Stimulated activated effector memory CD8-positive, alpha-beta T cell treated with anti-CD3 and anti-CD28 coated beads, Interleukin-12 subunit alpha, Interleukin-12 subunit beta, amount 100 ng/mL, for 72 hours (primary cell): ENCODE results near the gene KATNA1.
"Not testable (repeated sequence)": the region's sequence is repeated elsewhere in the genome, so short reads cannot be mapped to it uniquely, and the experiment has no call there.

Experiments
- ATAC-seq: fragments of 150-1000 bp; cut with Tn5 transposase; 2 replicates; pipeline ENCODE4 v1.10.0; 2021
- DNase-seq, 2 donors: peaks; one replicate each; pipeline ENCODE4 v3.0.0; 2021 to 2022; ENCODE audit warnings: low spot score in 2 of 2
- H3K27ac Mint-ChIP-seq: one replicate; pipeline ENCODE4 v1.8.0; 2022; ENCODE audit warnings: mild to moderate bottlenecking, mixed read lengths
- H3K36me3 Mint-ChIP-seq: one replicate; pipeline ENCODE4 v1.8.0; 2022; ENCODE audit warnings: mild to moderate bottlenecking, mixed read lengths
- H3K4me1 Mint-ChIP-seq: one replicate; pipeline ENCODE4 v1.8.0; 2022; ENCODE audit warnings: mixed read lengths
- H3K4me3 Mint-ChIP-seq: one replicate; pipeline ENCODE4 v1.8.0; 2022; ENCODE audit warnings: mild to moderate bottlenecking, mixed read lengths
- H3K9me3 Mint-ChIP-seq: one replicate; pipeline ENCODE4 v1.8.0; 2022; ENCODE audit warnings: mixed read lengths

KATNA1 gene

DNA sequence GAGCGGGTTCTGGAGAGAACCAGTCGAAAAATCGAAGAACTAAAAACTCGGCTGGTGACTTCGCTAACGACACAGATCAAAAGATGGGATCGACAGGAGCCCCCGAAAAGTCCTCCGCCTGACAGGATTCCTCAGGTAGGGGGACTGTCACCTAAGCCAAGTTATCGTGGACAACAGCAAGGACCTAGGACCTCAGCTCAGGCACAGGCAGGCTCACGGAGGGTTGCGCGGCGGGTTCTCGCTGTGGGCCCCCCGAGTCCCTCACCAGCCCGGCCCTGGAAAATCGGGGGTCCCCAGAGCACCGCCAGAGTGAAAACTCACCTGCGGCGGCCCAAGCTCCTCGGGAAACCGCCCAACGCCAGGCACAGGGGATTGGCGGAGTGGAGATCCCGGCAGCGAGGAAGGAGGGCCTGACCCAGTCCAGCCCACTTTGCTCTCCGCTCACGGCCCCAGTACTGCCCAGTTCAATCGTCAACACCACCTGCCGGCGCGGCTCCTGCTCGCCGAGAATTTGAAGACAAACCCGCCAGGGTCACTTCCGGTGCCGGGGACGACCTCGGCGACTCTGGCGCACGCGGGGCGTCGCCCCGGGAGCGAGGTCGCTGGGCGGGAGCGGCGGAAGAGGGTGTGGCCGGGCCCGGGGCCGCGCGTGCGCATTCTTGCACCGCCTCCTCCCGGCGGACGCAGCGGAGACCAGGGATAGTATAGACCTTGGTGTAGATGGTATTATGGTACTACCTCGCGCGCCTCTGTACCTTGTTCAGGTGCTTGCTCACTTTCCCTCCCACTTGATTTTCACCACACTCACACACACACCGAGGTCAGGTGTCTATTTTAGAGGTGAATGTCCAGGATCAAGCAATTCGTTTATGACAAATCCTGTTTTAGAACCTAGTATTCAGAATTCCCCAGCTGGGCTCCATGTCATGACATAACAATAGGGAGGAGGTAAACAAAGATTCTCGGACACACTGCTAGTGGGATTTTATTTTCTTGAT is at the start of gene KATNA1:
Gene KATNA1, minus strand, starts transcription at position 567 of the 998 bp plus-strand sequence. CDS start 10,167 bp downstream, outside the sequence.
- Mint-ChIP-seq H3K27ac (peak within 1 kb of the TSS; percentile 88), H3K36me3 (peaks cover 5% of the 10 kb centered on the region), H3K4me3 (peak within 1 kb of the TSS; percentile 87), H3K9me3 (no peaks in the 10 kb centered on the region), H3K4me1 (peaks cover 15% of the 10 kb centered on the region)
- DNase-seq (peak; percentile 85 to 95), ATAC-seq (peak; percentile 96)

DNA sequence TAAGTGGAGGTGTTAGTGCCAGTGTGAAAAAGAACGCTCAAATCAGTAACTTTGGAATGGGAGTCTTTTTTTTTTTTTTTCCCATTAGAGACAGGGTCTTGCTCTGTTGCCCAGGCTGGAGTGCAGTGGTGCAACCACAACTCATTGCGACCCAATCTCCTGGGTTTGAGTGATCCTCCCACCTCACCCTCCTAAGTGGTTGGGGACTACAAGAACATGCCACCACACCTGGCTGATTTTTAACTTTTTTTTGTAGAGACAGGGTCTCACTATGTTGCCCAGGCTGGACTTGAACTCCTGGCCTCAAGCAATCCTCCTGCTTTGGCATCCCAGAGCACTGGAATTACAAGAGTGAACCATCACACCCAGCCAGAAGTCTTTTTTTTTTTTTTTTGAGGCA is 49.7 kb upstream of the KATNA1 start:
- Mint-ChIP-seq H3K27ac (no peak overlapping the region), H3K36me3 (peaks cover 84% of the 10 kb centered on the region), H3K4me3 (no peak overlapping the region), H3K4me1 (peaks cover 7% of the 10 kb centered on the region), H3K9me3 (no peaks in the 10 kb centered on the region)
- DNase-seq (no peak), ATAC-seq (no peak)

DNA sequence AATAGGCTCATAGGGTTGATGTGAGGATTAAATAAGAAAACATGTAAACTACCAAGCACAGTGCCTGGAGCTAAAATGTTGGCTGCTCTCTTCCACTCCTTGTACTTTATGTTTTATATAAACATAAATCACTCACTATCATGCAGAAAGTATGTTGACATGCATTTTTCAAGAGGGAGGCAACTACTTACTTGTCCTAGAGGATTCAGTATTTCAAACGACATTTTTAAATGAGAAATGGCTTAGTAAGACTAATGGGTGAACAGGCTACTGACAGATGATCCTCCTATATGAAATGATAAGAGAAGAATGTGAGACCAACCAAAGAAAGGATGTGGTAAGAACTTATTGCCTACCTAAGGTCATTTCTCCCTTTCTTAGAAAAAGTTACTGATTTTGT is 48.4 kb upstream of the KATNA1 start:
- H3K27ac Mint-ChIP-seq = no peak overlapping the region
- no peak for ATAC-seq
- H3K36me3 Mint-ChIP-seq = peaks cover 95% of the 10 kb centered on the region
- H3K4me1 Mint-ChIP-seq = peaks cover 10% of the 10 kb centered on the region
- H3K9me3 Mint-ChIP-seq = no peaks in the 10 kb centered on the region
- no peak overlapping the region for H3K4me3 Mint-ChIP-seq
- DNase-seq = no peak

DNA sequence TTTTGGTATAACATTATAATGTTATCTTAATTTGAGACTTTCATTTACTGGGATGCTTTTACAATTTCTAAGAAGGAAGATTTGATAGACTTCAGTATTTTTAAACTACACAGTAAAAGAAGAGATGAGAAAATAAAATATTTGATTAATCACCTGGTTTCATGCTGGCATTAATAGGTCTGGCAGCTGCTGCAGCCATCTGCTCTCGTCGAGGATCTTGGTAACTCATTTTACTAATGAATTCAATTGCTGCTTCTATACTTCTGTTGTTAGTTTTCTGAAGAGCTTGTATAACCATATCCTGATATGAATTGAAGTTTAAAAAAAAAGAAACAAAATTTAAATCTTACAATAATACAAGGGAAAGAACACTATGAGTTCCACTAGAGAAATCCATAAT is 46.4 kb upstream of the KATNA1 start:
- Mint-ChIP-seq H3K27ac (no peak overlapping the region), H3K4me3 (no peak overlapping the region), H3K9me3 (no peaks in the 10 kb centered on the region), H3K36me3 (peaks cover 94% of the 10 kb centered on the region), H3K4me1 (peaks cover 15% of the 10 kb centered on the region)
- ATAC-seq = no peak
- DNase-seq = no peak

DNA sequence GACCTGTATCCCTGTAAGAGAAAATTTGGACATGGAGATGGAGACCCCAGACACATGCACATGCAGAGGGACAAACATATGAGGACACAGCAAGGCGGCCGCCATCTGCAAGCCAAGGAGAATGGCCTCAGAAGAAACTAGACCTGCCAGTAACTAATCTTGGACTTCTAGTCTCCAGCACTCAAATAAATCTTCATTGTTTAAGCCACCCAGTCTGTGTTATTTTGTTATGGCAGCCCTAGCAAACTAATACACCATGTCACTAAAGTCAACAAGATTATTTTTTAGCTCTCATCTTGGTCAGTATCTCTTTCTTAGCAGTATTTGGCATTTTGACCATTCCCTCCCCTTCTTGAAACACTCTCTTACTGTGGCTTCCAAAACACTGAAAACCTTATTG is 42.7 kb upstream of the KATNA1 start:
- peaks cover 30% of the 10 kb centered on the region for H3K4me1 Mint-ChIP-seq
- H3K36me3 Mint-ChIP-seq = peaks cover 87% of the 10 kb centered on the region
- H3K27ac Mint-ChIP-seq = no peak overlapping the region
- ATAC-seq (no peak), DNase-seq (no peak)
- no peak overlapping the region for H3K4me3 Mint-ChIP-seq
- no peaks in the 10 kb centered on the region for H3K9me3 Mint-ChIP-seq

DNA sequence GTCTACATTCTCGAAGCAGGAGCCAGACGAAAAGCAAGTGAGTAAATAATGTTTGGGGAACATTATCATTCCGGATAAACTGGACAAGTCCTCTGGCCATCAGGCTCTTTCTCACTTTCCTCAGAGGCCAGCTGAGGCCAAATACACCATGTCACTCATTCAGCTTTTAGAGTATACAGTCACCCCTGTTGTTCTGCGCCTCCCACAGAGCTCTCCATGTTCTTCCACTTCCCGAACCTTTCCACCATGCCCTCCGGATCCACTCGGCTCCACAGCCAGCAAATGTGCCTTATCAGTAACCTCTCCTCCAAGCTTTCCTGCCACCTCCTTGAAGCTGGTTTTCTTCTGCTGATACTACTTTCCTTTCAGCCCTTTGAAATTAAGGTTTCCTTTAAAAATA is 37.7 kb upstream of the KATNA1 start:
- ATAC-seq (no peak), DNase-seq (no peak)
- Mint-ChIP-seq H3K36me3 (peaks cover 85% of the 10 kb centered on the region), H3K27ac (peak overlapping the region; percentile 29), H3K9me3 (no peaks in the 10 kb centered on the region), H3K4me3 (no peak overlapping the region), H3K4me1 (peaks cover 31% of the 10 kb centered on the region)

DNA sequence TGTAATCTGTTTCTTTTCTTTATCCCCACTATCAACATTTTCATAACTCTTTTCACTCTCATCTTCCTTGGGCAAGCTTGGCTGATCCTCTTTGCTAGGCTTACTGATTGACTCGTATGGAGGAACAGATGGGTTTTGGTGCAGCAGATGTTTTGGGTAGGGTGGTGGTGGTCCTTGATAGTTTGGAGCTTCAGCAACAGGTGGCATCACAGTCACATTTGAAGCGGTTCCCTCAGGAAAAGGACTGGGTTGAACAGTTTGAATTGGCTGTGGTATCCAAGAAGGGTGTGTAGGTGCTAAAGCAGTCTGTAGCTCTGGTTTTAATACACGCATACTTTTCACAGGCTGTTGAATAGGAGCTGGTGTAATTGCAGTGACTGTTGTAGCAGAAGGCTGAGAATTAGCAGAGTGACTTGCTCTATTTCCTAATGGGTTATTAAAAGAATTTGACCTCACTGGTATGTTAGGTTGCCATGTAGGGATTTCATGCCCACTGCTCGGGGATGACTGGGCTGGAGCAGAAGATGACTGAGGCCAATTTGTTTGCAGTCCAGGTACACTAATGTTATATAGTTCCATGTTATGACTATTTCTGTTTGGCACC is 34.8 kb upstream of the KATNA1 start:
- H3K4me1 Mint-ChIP-seq = peaks cover 33% of the 10 kb centered on the region
- H3K4me3 Mint-ChIP-seq = no peak overlapping the region
- ATAC-seq (no peak), DNase-seq (no peak)
- no peaks in the 10 kb centered on the region for H3K9me3 Mint-ChIP-seq
- H3K27ac Mint-ChIP-seq = no peak overlapping the region
- H3K36me3 Mint-ChIP-seq = peaks cover 89% of the 10 kb centered on the region

DNA sequence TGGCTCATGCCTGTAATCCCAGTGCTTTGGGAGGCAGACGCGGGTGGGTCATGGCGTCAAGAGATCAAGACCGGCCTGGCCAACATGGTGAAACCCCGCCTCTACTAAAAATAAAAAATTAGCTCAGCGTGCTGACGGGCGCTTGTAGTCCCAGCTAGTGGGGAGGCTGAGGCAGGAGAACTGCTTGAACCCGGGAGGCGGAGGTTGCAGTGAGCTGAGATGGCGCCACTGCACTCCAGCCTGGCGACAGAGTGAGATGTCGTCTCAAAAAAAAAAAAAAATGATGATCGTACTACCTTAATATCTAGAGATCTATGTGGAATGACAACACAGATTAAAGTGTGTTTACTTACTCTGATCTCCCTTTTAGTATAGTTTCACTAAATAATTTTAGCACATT is 33.3 kb upstream of the KATNA1 start:
- not testable (repeated sequence) for H3K27ac Mint-ChIP-seq, H3K4me3 Mint-ChIP-seq, ATAC-seq, DNase-seq, H3K9me3 Mint-ChIP-seq
- H3K36me3 Mint-ChIP-seq = peaks cover 97% of the 10 kb centered on the region
- H3K4me1 Mint-ChIP-seq = peaks cover 22% of the 10 kb centered on the region

DNA sequence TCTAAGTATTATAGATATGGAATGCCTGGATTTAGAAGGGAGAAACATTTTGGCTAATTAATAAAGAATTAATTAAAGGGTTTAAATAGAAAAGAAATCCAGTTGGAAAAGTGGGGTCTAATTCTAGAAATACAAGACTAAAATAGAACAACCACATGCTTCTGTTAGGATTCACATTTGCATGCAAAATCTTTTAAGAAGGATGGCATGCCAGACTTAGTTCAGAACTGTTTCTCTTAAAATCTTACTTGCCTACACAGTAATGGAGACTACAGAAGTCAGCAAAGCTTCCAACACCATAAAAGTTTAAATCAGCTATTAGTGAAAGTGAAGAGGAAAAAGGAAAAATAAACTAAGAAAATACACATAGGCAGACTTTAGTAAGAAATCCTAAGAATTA is 32.7 kb upstream of the KATNA1 start:
- ATAC-seq (no peak), DNase-seq (no peak)
- H3K27ac Mint-ChIP-seq = no peak overlapping the region
- H3K36me3 Mint-ChIP-seq = peaks cover 97% of the 10 kb centered on the region
- no peaks in the 10 kb centered on the region for H3K9me3 Mint-ChIP-seq
- peaks cover 15% of the 10 kb centered on the region for H3K4me1 Mint-ChIP-seq
- no peak overlapping the region for H3K4me3 Mint-ChIP-seq

DNA sequence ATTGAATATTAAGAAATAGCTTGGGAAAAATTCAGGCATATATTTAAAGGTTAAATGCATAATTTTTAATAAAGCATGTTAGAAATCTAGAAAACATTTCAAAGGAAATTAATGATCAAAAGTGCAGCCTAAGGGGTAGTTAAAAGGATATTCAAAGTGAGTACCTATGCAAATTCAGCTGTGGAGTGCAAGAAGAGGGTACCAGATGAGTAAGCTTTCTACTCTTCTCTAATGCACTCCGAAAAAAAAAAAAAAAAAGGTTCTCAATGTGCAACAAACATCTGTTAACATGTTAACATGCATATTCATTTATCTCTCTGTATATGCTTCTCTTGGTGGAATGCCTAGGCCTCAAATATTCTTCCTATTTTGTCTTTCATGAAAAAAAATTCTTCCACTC is 32.0 kb upstream of the KATNA1 start:
- no peak overlapping the region for H3K27ac Mint-ChIP-seq
- H3K4me3 Mint-ChIP-seq = no peak overlapping the region
- DNase-seq (no peak), ATAC-seq (no peak)
- peaks cover 97% of the 10 kb centered on the region for H3K36me3 Mint-ChIP-seq
- H3K9me3 Mint-ChIP-seq = no peaks in the 10 kb centered on the region
- peaks cover 13% of the 10 kb centered on the region for H3K4me1 Mint-ChIP-seq

DNA sequence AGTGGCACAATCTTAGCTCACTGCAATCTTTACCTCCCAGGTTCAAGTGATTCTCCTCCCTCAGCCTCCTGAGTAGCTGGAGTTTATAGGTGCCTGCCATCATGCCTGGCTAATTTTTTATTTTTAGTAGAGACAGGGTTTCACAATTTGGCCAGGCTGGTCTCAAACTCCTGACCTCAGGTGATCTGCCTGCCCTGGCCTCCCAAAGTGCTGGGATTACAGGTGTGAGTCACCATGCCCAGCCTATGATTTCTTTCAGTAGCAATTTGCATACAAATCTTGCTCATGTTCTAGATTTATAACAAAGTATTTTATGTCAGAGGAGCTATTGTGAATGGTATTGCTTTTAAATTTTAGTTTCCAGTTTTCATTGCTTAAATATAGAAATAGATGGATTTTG is 23.8 kb upstream of the KATNA1 start:
- ATAC-seq, DNase-seq, H3K27ac Mint-ChIP-seq, H3K4me3 Mint-ChIP-seq, H3K4me1 Mint-ChIP-seq, H3K9me3 Mint-ChIP-seq: not testable (repeated sequence)
- H3K36me3 Mint-ChIP-seq = peaks cover 100% of the 10 kb centered on the region

DNA sequence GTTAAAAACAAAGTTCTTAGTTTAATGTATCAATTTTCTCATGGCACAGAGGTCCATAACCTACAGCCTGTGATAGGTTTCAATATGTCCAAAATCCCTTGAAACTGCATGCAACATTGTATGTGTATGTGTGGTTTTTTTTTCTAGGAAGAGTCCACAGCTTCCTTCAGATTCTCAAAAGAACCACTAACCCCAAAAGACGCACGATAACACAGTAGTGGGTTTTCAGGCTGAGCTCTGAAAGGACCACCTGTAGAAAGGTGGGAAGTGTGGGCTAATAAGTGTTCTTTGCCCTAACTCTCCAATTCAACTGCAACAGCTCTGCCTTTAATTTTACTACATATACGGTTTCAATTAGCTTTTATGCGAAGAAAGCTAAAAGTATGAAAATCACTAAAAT is 11.5 kb upstream of the KATNA1 start:
- H3K4me3 Mint-ChIP-seq = no peak overlapping the region
- H3K9me3 Mint-ChIP-seq = no peaks in the 10 kb centered on the region
- no peak for DNase-seq
- ATAC-seq = peak; percentile 32
- H3K27ac Mint-ChIP-seq = no peak overlapping the region
- H3K36me3 Mint-ChIP-seq = peaks cover 58% of the 10 kb centered on the region
- no peaks in the 10 kb centered on the region for H3K4me1 Mint-ChIP-seq

DNA sequence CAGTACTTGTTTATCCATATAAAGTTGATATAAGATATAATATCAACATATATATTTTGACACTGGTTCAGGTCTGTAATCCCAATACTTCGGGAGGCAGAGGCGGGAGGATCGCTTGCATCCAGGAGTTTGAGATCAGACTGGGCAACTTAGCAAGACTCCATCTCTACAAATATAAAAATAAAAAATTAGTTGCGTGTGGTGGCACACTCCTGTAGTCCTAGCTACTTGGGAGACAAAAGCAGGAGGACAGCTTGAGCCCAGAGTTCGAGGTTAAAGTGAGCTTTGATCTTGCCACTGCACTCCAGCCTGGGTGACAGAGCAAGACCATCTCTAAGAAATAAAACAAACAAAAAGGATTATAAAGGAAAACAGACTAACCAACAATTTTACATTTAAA is 8.9 kb upstream of the KATNA1 start:
- Mint-ChIP-seq H3K9me3 (no peaks in the 10 kb centered on the region), H3K4me3 (no peak overlapping the region), H3K27ac (no peak overlapping the region), H3K4me1 (no peaks in the 10 kb centered on the region), H3K36me3 (peaks cover 32% of the 10 kb centered on the region)
- DNase-seq (no peak), ATAC-seq (no peak)

DNA sequence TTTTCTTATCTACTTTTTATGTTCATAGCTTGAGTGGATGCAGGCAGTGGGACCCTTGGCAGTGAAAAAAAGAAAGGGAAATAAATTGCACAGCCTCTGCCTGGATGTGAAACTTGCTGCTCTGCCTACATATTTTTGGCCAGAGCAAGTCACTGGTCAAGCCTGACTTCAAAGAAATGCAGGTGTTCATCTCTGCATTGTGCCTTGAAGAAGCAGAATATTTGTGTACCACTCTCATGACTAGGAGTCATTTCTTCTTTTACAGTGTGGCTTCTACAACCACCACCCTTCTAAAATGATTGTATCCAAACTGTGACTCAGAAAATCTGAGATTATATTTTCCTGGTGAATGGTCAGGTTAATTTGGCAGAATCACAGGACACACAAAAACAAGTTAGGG is 2.5 kb upstream of the KATNA1 start:
- Mint-ChIP-seq H3K9me3 (no peaks in the 10 kb centered on the region), H3K27ac (no peak overlapping the region), H3K4me1 (peaks cover 12% of the 10 kb centered on the region), H3K4me3 (no peak overlapping the region), H3K36me3 (peaks cover 5% of the 10 kb centered on the region)
- ATAC-seq (no peak), DNase-seq (no peak)

DNA sequence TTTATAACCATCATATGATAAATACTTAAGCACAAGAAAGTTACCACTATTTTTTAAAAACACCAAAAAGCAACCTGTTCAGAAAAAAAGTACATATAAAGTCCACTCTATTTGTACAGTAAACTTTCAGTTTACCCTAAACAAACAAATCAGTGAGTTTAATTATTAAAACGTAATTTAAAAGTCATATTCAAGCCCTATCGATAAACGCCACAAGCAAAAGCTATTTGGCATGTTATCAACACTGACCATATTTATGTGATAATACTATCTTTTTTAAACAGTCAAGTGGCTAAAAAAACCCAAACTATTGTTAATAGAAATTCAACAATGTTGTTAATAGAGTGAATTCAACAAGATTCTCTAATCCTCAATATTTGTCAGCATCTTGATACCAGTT is 1.9 kb downstream of the KATNA1 start:
- peaks cover 22% of the 10 kb centered on the region for H3K4me1 Mint-ChIP-seq
- H3K9me3 Mint-ChIP-seq = no peaks in the 10 kb centered on the region
- ATAC-seq (no peak), DNase-seq (no peak)
- peaks cover 5% of the 10 kb centered on the region for H3K36me3 Mint-ChIP-seq
- H3K4me3 Mint-ChIP-seq = peak overlapping the region; percentile 87
- no peak overlapping the region for H3K27ac Mint-ChIP-seq
